HepG2 (cell line): Measurements from ENCODE around the gene FAM209A. TPM values are rescaled to one million over a fixed set of nuclear protein-coding genes. Genes with fewer than 3 reads are reported as not detected.

Source experiments
- DNMT1 ChIP-seq: sonication (generic); formaldehyde crosslinking; IDR thresholded peaks from 2 replicates; pipeline ENCODE4 v1.5.1; 2020; ENCODE audit warnings: mild to moderate bottlenecking, missing genetic modification reagents
- HHEX ChIP-seq: IDR thresholded peaks from 2 replicates; pipeline ENCODE4 v1.6.1; 2016; ENCODE audit warnings: control low read depth
- HNF4G ChIP-seq, 2 experiments: sonication (generic) in 1 of 2; formaldehyde crosslinking in 1 of 2; IDR thresholded peaks; 2 replicates each; pipeline versions ENCODE4 v1.4.0 to v1.6.1; 2011 to 2020; ENCODE audit warnings: borderline replicate concordance in 2 of 2, low read depth in 2 of 2, mild to moderate bottlenecking in 2 of 2, low read length in 1 of 2, missing genetic modification reagents in 1 of 2, moderate library complexity in 1 of 2
- IKZF4 ChIP-seq: sonication (generic); formaldehyde crosslinking; IDR thresholded peaks from 2 replicates; pipeline ENCODE4 v1.5.1; 2020; ENCODE audit warnings: borderline replicate concordance, mild to moderate bottlenecking, low read depth, missing genetic modification reagents; ENCODE audit errors: not compliant biosample characterization
- MAFK ChIP-seq, 2 experiments: IDR thresholded peaks in 1 of 2; conservative IDR thresholded peaks in 1 of 2; 2 replicates each; pipeline ENCODE4 v1.6.1; 2011; ENCODE audit warnings: improper control_type of control experiment in 2 of 2, low read length in 2 of 2
- MYPOP ChIP-seq: sonication (generic); formaldehyde crosslinking; IDR thresholded peaks from 2 replicates; pipeline ENCODE4 v1.8.1; 2023; ENCODE audit warnings: mild to moderate bottlenecking, moderate library complexity, missing genetic modification reagents
- NFE2L2 ChIP-seq: fragments of 150-350 bp; IDR thresholded peaks from 2 replicates; pipeline ENCODE4 v1.6.1; 2014; ENCODE audit warnings: low read length
- POLR2G ChIP-seq: fragments of 200-400 bp; formaldehyde crosslinking; IDR thresholded peaks from 2 replicates; pipeline ENCODE4 v1.6.1; 2018; ENCODE audit warnings: mild to moderate bottlenecking, low read depth, low read length, moderate library complexity
- SMYD3 ChIP-seq: sonication (generic); formaldehyde crosslinking; IDR thresholded peaks from 2 replicates; pipeline ENCODE4 v1.8.1; 2023; ENCODE audit warnings: mild to moderate bottlenecking, missing genetic modification reagents
- SNAPC2 ChIP-seq: sonication (generic); formaldehyde crosslinking; IDR thresholded peaks from 2 replicates; pipeline ENCODE4 v1.8.1; 2022; ENCODE audit warnings: mild to moderate bottlenecking, missing genetic modification reagents
- SP140L ChIP-seq: sonication (generic); formaldehyde crosslinking; IDR thresholded peaks from 2 replicates; pipeline ENCODE4 v1.4.0; 2020; ENCODE audit warnings: missing genetic modification reagents, borderline replicate concordance
- SP2 ChIP-seq: sonication (generic); formaldehyde crosslinking; IDR thresholded peaks from 2 replicates; pipeline ENCODE4 v1.5.1; 2020; ENCODE audit warnings: mild to moderate bottlenecking, missing genetic modification reagents
- SP4 ChIP-seq: sonication (generic); formaldehyde crosslinking; IDR thresholded peaks from 2 replicates; pipeline ENCODE4 v1.8.1; 2023; ENCODE audit warnings: mild to moderate bottlenecking, missing genetic modification reagents
- SRSF4 ChIP-seq: fragments of 200-400 bp; formaldehyde crosslinking; IDR thresholded peaks from one replicate; pipeline ENCODE4 v1.6.1; 2018; ENCODE audit warnings: mild to moderate bottlenecking, low read depth, low read length, moderate library complexity; ENCODE audit not compliant: poor library complexity, severe bottlenecking
- THAP9 ChIP-seq: sonication (generic); formaldehyde crosslinking; IDR thresholded peaks from 2 replicates; pipeline ENCODE4; 2020; ENCODE audit warnings: missing genetic modification reagents, mild to moderate bottlenecking, borderline replicate concordance
- TMF1 ChIP-seq: sonication (generic); formaldehyde crosslinking; IDR thresholded peaks from 2 replicates; pipeline ENCODE4 v1.8.1; 2022; ENCODE audit warnings: low read depth, missing genetic modification reagents
- ZBTB7B ChIP-seq: sonication (generic); formaldehyde crosslinking; IDR thresholded peaks from 2 replicates; pipeline ENCODE4 v1.4.0; 2020; ENCODE audit warnings: missing genetic modification reagents
- ZNF160 ChIP-seq: sonication (generic); formaldehyde crosslinking; IDR thresholded peaks from 2 replicates; pipeline ENCODE4 v1.8.0; 2022; ENCODE audit warnings: mild to moderate bottlenecking, inconsistent platforms, missing genetic modification reagents
- ZNF18 ChIP-seq: sonication (generic); formaldehyde crosslinking; IDR thresholded peaks from 2 replicates; pipeline ENCODE4 v1.8.0; 2022; ENCODE audit warnings: mild to moderate bottlenecking, missing genetic modification reagents; ENCODE audit not compliant: insufficient replicate concordance
- ZNF558 ChIP-seq: sonication (generic); formaldehyde crosslinking; IDR thresholded peaks from 2 replicates; pipeline ENCODE4 v1.9.0; 2022; ENCODE audit warnings: mild to moderate bottlenecking, missing genetic modification reagents, borderline replicate concordance
- ZNF607 ChIP-seq: sonication (generic); formaldehyde crosslinking; IDR thresholded peaks from 2 replicates; pipeline ENCODE4 v1.5.1; 2020; ENCODE audit warnings: missing genetic modification reagents, mild to moderate bottlenecking, borderline replicate concordance
- ZNF619 ChIP-seq: sonication (generic); formaldehyde crosslinking; IDR thresholded peaks from 2 replicates; pipeline ENCODE4 v1.4.0; 2020; ENCODE audit warnings: mild to moderate bottlenecking, missing genetic modification reagents
- ZNF788 ChIP-seq: sonication (generic); formaldehyde crosslinking; IDR thresholded peaks from 2 replicates; pipeline ENCODE4 v1.5.0; 2020; ENCODE audit warnings: mild to moderate bottlenecking, missing genetic modification reagents, borderline replicate concordance
- polyA plus RNA-seq, 8 experiments: library from polyadenylated mRNA; depleted of rRNA in 3 of 8; stranded (reverse) in 7 of 8; unstranded in 1 of 8; fragments of >200 nt; fragmentation: Illumina TruSeq in 4 of 8; extraction: Trizol in 4 of 8; gene quantifications; 2 replicates each; pipeline versions ENCODE4 v1.2.1 to v1.2.3, GENCODE V29; 2011 to 2016; ENCODE audit warnings: low read depth in 4 of 8, missing spikeins in 1 of 8, mixed read lengths in 1 of 8; ENCODE audit not compliant: insufficient read depth in 1 of 8
- total RNA-seq, 5 experiments: library from RNA; depleted of rRNA; stranded (reverse); fragments of >200 nt; fragmentation: Illumina TruSeq; extraction: Trizol; gene quantifications; 2 replicates each; pipeline ENCODE4 v1.2.3, GENCODE V29; 2016; ENCODE audit warnings: low read depth in 1 of 5
- TF ChIP-seq, protein P1 (sequence below): sonication (generic); formaldehyde crosslinking; IDR thresholded peaks from 2 replicates; pipeline ENCODE4 v1.4.0; 2020; ENCODE audit warnings: mild to moderate bottlenecking, missing genetic modification reagents

The FAM209A gene
- total and polyA plus RNA-seq, 2 of the 13 experiments (the other 11 are each of a cell fraction or from before 2014, with no cell fraction given): 0.15 to 0.36 TPM

DNA sequence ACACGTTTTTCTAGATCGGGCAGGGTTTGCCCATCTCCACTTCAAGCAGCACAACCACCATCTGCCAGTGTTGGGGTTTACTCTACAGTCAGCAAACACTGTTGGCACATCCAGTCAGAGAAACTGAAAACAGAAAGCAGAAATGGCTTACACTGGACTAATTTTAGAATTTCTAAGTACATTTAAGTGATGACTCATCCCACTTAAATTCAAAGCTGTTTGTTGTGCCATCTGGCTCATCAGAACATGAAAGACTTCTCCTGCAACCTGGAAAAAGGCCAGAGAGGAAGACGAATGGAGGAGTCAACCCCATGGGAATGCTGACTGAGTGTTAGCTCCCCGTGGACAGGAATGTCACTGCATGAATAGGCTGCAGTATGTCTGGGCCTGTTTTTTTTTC, 30.3 kb downstream of the FAM209A start (continued):
- TF ChIP-seq SP2 (CRISPR knock-in tag): no peak
- TF ChIP-seq DNMT1 (CRISPR knock-in tag): no peak
- TF ChIP-seq MYPOP (CRISPR knock-in tag): no peak
- no peak for TF ChIP-seq ZNF18 (CRISPR knock-in tag)
- TF ChIP-seq SRSF4: no peak
- TF ChIP-seq THAP9 (CRISPR knock-in tag): no peak
- TF ChIP-seq SP4: no peak
- TF ChIP-seq HHEX (CRISPR knock-in tag): no peak
- no peak for TF ChIP-seq ZBTB7B (CRISPR knock-in tag)
- TF ChIP-seq ZNF788 (CRISPR knock-in tag): no peak
- TF ChIP-seq ZNF160 (CRISPR knock-in tag): no peak
- TF ChIP-seq TMF1 (CRISPR knock-in tag): no peak
- no peak for TF ChIP-seq SP140L (CRISPR knock-in tag)
- no peak for TF ChIP-seq SNAPC2
- peak; percentile 61 to 65; a peak in 3 of 4 replicates for TF ChIP-seq MAFK (conservative IDR thresholded peaks at IDR 0.05 in 1 of 2, IDR thresholded peaks at IDR 0.05 in 1 of 2; ENCODE audit: low read length in 2 of 2)
- TF ChIP-seq ZNF619: no peak
- TF ChIP-seq, protein P1, sequence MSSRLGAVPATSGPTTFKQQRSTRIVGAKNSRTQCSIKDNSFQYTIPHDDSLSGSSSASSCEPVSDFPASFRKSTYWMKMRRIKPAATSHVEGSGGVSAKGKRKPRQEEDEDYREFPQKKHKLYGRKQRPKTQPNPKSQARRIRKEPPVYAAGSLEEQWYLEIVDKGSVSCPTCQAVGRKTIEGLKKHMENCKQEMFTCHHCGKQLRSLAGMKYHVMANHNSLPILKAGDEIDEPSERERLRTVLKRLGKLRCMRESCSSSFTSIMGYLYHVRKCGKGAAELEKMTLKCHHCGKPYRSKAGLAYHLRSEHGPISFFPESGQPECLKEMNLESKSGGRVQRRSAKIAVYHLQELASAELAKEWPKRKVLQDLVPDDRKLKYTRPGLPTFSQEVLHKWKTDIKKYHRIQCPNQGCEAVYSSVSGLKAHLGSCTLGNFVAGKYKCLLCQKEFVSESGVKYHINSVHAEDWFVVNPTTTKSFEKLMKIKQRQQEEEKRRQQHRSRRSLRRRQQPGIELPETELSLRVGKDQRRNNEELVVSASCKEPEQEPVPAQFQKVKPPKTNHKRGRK: no peak
- no peak for TF ChIP-seq ZNF558 (CRISPR knock-in tag)
- TF ChIP-seq IKZF4 (CRISPR knock-in tag): no peak
- TF ChIP-seq HNF4G (IDR thresholded peaks at IDR 0.05; ENCODE audit: borderline replicate concordance, low read depth, low read length): no peak
- TF ChIP-seq HNF4G (CRISPR knock-in tag; IDR thresholded peaks at IDR 0.05; ENCODE audit: borderline replicate concordance, low read depth): no peak
- TF ChIP-seq NFE2L2: peak; percentile 76; the same call in 1 of the 2 replicates
- TF ChIP-seq SMYD3 (CRISPR knock-in tag): no peak
- no peak for TF ChIP-seq ZNF607 (CRISPR knock-in tag)
- TF ChIP-seq POLR2G: no peak
